WERI-Rb-1 (cell line): Measurements from ENCODE around the gene SRI.
"Not testable (repeated sequence)": the region's sequence is repeated elsewhere in the genome, so short reads cannot be mapped to it uniquely, and the experiment has no call there.

ENCODE experiments used
- DNase-seq: peaks from one replicate; pipeline ENCODE4 v3.0.0-alpha.2; 2020
- H3K27ac ChIP-seq: fragments of 250-450 bp; sonication (Bioruptor Pico); 2 replicates; pipeline ENCODE4 v1.5.1; 2020; ENCODE audit warnings: mild to moderate bottlenecking, moderate library complexity
- H3K27me3 ChIP-seq: fragments of 250-450 bp; sonication (Bioruptor Pico); 2 replicates; pipeline ENCODE4 v1.5.1; 2021; ENCODE audit warnings: mild to moderate bottlenecking, low read depth, moderate library complexity; ENCODE audit not compliant: insufficient read depth, severe bottlenecking
- H3K36me3 ChIP-seq: fragments of 250-450 bp; sonication (Bioruptor Pico); 2 replicates; pipeline ENCODE4 v1.5.1; 2020; ENCODE audit warnings: mild to moderate bottlenecking, moderate library complexity
- H3K4me3 ChIP-seq: 2 replicates; pipeline ENCODE4 v1.5.1; 2011; ENCODE audit warnings: low read depth, mild to moderate bottlenecking, control low read depth, low read length
- H3K9me3 ChIP-seq: fragments of 250-450 bp; sonication (Bioruptor Pico); 2 replicates; pipeline ENCODE4 v1.5.1; 2021; ENCODE audit warnings: mild to moderate bottlenecking, moderate library complexity; ENCODE audit not compliant: severe bottlenecking
- CTCF ChIP-seq: IDR thresholded peaks from 2 replicates; pipeline ENCODE4 v1.5.1; 2011; ENCODE audit warnings: low read depth, mild to moderate bottlenecking, control low read depth, inconsistent platforms, low read length

Gene SRI, protein sequence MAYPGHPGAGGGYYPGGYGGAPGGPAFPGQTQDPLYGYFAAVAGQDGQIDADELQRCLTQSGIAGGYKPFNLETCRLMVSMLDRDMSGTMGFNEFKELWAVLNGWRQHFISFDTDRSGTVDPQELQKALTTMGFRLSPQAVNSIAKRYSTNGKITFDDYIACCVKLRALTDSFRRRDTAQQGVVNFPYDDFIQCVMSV

GRCh38 chr7:88219781-88220747 lies at the start of gene SRI:
Gene SRI (minus strand): TSS chr7:88220038. CDS start chr7:88220026, 12 bp downstream.
- H3K9me3 ChIP-seq: no peaks in the 10 kb centered on the region
- peak within 1 kb of the TSS; percentile 72 for H3K27ac ChIP-seq
- peak; percentile 64 for TF ChIP-seq CTCF
- H3K27me3 ChIP-seq: no peaks in the 10 kb centered on the region
- H3K36me3 ChIP-seq: peaks cover 25% of the 10 kb centered on the region; the same call in 1 of the 2 replicates
- DNase-seq: peak; percentile 84
- H3K4me3 ChIP-seq: peak within 1 kb of the TSS; percentile 82

DNA sequence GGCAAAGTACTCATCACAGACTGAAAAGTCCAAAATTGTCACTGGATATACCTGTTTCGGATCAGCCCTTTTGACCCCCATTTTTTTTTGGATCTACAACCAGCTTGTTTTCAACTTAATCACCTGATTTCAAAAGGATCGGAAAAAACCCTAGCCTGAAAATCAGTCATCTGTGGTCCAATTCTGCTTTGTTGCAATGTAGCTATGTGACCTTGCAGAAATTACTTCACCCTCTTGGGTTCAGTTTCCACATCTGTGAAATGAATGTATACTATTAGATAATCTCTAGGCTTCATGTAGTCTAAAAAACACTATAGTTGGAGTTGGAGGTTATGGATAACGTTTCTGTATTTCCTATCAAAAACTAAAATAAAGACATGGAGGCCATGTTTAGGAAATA lies 49.7 kb upstream of the SRI start:
- Histone ChIP-seq H3K36me3 (no peaks in the 10 kb centered on the region), H3K27ac (no peak overlapping the region), H3K27me3 (no peaks in the 10 kb centered on the region), H3K4me3 (no peak overlapping the region), H3K9me3 (no peaks in the 10 kb centered on the region)
- TF ChIP-seq CTCF: no peak
- DNase-seq: no peak

- Histone ChIP-seq H3K9me3 (no peaks in the 10 kb centered on the region), H3K4me3 (no peak overlapping the region), H3K27me3 (no peaks in the 10 kb centered on the region), H3K36me3 (no peaks in the 10 kb centered on the region), H3K27ac (no peak overlapping the region)
- TF ChIP-seq CTCF: no peak
- no peak for DNase-seq
These were observed 49.0 kb upstream of the SRI start for GRCh38 chr7:88268858-88269257.

DNA sequence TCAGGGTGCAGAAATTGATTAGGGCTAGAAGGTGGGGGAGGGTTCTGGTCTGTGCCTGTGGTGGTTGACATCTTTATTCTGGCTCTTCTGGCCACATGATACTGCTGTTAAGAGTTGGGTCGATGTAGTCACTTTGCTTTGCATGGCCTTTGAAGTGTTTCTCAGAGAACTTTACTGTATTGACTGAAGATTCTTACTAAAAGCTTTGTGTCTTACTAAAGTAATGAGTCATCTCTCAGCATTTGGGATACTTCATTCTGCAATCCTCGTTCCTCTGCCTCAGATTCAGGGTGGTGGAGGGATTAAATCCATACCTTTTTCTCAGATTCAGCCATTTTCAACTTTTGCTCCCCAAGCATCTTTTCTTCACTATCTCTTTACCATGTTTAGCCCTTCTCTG lies 48.2 kb upstream of the SRI start:
- Histone ChIP-seq H3K9me3 (no peaks in the 10 kb centered on the region), H3K36me3 (no peaks in the 10 kb centered on the region), H3K27ac (no peak overlapping the region), H3K27me3 (no peaks in the 10 kb centered on the region), H3K4me3 (no peak overlapping the region)
- TF ChIP-seq CTCF: no peak
- no peak for DNase-seq

DNA sequence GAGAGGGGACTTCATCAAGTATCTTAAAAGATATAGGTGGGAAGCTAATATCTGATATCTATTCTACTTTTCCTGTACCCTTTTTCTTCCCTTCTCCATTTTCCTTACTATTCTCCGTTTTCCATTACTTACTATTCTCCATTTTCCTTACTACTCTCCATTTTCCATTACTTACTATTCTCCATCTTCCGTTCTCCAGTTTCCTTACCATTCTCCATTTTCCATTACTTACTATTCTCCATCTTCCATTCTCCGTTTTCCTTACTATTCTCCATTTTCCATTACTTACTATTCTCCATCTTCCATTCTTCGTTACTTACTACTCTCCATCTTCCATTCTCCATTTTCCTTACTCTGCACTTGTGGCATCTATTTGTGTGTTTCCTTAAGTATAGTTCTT lies 47.6 kb upstream of the SRI start:
- Histone ChIP-seq H3K27ac (no peak overlapping the region), H3K9me3 (no peaks in the 10 kb centered on the region), H3K4me3 (no peak overlapping the region), H3K27me3 (no peaks in the 10 kb centered on the region), H3K36me3 (no peaks in the 10 kb centered on the region)
- no peak for TF ChIP-seq CTCF
- no peak for DNase-seq

DNA sequence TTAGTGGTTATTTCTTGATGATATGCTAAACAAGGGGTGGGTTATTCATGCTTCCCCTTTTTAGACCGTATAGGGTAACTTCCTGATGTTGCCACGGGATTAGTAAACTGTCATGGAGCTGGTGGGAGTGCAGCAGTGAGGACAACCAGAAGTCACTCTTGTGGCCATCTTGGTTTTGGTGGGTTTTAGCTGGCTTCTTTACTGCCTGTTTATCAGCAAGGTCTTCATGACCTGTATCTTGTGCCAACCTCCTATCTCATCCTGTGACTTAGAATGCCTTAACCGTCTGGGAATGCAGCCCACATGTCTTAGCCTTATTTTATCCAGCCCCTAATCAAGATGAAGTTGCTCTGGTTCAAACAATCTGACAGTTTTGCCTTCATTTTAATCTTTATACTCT lies 45.1 kb upstream of the SRI start:
- not testable (repeated sequence) for DNase-seq

More for the DNA sequence above, 45.1 kb upstream of the SRI start:
- H3K36me3 ChIP-seq, H3K4me3 ChIP-seq, H3K9me3 ChIP-seq, H3K27me3 ChIP-seq, H3K27ac ChIP-seq: not testable (repeated sequence)
